HG03378 (cell line): ENCODE measurements around the gene PRR20G.

Experiments used
- ATAC-seq: cut with Tn5 transposase; IDR thresholded peaks from one replicate; pipeline ENCODE4 v1.9.1; 2021; ENCODE audit warnings: mild to moderate bottlenecking, moderate library complexity; ENCODE audit not compliant: unreplicated experiment

PRR20G gene

DNA sequence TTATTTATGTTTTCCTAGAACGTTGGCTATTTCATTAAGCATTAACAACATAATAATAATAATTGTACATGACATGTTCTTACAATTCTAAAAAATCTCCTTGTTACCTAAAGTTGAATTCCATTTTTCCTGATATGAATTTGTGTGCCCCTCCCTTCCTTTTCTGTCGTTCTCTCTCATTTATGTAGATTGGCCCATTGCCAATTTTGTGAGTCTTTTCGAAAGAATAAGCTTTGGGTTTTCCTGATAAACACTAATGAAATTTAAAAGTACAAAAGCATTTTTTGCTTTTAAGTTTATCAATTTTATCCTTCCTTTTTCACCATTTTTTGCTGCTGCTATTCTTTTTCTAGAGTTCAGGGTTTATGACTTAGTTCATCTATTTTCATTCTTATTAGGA is 50.0 kb downstream of the PRR20G start:
- ATAC-seq: no peak

DNA sequence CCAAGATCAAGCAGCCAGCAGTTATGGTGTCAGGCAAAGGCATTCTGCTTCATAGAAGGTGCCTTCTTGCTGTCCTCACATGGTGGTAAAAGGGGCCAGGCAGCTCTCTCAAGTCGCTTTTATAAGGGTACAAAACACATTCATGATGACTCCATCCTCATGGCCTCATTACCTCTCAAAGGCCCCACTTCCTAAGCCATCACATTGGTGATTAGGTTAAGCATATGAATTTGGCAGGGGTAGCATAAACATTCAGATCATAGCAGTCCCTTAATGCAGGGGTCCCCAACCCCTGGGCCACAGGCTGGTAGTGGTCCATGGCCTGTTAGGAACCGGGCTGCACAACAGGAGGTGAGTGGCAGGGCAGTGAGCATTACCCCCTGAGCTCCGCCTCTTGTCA is 52.1 kb downstream of the PRR20G start:
- no peak for ATAC-seq

DNA sequence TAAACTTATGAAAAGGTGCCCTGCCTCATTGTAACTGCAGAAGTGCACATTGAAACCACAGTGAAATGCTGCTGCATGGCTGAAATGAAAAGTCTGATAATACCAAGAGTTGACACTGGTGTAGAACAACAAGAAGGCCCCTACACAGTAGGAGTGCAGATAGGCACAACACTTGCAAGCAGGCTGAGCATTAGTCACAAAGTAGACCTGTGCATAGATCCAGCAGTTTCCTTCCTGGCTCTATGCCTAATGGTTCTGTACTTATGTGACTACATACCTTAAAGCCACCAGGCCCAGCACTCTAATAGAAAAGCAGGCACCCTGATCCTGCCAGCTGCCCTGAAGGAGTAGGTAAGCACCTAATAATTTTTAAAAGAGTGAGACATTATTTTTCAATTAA is 53.1 kb downstream of the PRR20G start:
- ATAC-seq: no peak
